ENCODE results near the gene CEBPE. TPM values are rescaled to one million over a fixed set of nuclear protein-coding genes. Genes with fewer than 3 reads are reported as not detected.
A peak's percentile ranks its signal among the peaks of the same experiment; 100 is the strongest.

The CEBPE gene
- total RNA-seq, 1 donor = not detected

- no peak for DNase-seq (ENCODE audit: low read depth)
- H3K4me3 ChIP-seq (ENCODE audit: low read depth, low read length) = peak overlapping the region; percentile 99
- TF ChIP-seq, protein P1, sequence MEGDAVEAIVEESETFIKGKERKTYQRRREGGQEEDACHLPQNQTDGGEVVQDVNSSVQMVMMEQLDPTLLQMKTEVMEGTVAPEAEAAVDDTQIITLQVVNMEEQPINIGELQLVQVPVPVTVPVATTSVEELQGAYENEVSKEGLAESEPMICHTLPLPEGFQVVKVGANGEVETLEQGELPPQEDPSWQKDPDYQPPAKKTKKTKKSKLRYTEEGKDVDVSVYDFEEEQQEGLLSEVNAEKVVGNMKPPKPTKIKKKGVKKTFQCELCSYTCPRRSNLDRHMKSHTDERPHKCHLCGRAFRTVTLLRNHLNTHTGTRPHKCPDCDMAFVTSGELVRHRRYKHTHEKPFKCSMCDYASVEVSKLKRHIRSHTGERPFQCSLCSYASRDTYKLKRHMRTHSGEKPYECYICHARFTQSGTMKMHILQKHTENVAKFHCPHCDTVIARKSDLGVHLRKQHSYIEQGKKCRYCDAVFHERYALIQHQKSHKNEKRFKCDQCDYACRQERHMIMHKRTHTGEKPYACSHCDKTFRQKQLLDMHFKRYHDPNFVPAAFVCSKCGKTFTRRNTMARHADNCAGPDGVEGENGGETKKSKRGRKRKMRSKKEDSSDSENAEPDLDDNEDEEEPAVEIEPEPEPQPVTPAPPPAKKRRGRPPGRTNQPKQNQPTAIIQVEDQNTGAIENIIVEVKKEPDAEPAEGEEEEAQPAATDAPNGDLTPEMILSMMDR (IDR thresholded peaks at IDR 0.05; ENCODE audit: insufficient read depth, low read length) = no peak
Measured at GRCh38 chr14:23093526-23093925, 25.5 kb downstream of the CEBPE start.

DNA sequence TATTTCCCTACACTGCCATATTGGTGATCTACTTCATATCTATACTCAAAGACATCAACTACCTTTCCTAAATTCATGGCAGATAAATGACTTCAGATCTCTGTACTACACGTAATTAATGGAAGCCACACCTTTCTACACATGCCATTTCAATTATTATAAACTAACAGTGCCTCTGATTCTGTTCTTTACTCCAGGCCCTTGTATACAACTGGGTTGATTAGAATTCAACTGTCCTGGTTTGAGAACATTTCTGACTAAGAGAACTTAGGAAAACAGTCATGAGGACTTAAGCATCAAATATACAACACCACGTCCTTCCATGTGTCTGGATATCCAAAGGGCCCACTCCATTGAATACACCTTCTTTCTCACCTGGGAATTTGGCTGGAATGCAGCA lies 26.0 kb downstream of the CEBPE start:
- H3K4me3 ChIP-seq (ENCODE audit: low read depth, low read length) = peak overlapping the region; percentile 99
- TF ChIP-seq, protein P1 (IDR thresholded peaks at IDR 0.05; ENCODE audit: insufficient read depth, low read length) = no peak
- no peak for DNase-seq (ENCODE audit: low read depth)

DNA sequence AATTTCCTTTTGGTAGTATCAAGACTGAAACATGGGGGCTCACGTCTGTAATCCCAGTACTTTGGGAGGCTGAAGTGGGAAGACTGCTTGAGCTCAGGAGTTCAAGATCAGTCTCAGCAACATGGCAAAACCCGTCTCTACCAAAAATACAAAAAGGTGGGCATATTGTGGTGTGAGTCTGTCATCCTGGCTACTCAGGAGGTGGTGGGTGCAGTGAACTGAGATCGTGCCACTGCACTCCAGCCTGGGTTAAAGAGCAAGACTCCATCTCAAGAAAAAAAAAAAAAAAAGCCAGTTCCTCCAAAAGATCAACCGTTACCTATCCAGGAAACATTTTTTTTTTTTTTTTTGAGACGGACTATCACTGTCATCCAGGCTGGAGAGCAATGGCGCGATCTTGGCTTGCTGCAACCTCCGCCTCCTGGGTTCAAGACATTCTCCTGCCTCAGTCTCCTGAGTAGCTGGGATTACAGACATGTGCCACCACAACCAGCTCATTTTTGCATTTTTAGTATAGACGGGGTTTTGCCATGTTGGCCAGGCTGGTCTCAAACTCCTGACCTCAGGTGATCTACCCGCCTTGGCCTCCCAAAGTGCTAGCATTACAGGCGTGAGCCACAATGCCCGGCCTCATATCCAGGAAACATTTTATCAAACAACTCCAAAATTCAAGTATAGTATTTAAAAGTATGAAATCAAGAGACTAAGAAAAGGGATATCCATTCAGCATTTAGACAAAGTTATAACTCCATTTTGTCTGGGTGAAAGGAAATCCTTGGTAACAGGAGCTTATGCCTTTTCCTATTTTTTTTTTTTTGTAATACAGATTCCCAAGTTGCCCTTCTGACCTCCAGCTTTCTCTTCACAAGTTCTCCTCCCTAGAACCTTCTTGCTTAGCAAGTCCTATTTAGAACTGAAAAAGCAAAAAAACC lies 27.5 kb downstream of the CEBPE start:
- TF ChIP-seq, protein P1 (IDR thresholded peaks at IDR 0.05; ENCODE audit: insufficient read depth, low read length) = no peak

GRCh38 chr14:23090254-23090636 lies 28.8 kb downstream of the CEBPE start:
- TF ChIP-seq, protein P1 (IDR thresholded peaks at IDR 0.05; ENCODE audit: insufficient read depth, low read length) = no peak
- DNase-seq (ENCODE audit: low read depth) = no peak
- no peak overlapping the region for H3K4me3 ChIP-seq (ENCODE audit: low read depth, low read length)

More for the DNA sequence above, 27.5 kb downstream of the CEBPE start:
- DNase-seq (ENCODE audit: low read depth) = no peak
- no peak overlapping the region for H3K4me3 ChIP-seq (ENCODE audit: low read depth, low read length)

DNA sequence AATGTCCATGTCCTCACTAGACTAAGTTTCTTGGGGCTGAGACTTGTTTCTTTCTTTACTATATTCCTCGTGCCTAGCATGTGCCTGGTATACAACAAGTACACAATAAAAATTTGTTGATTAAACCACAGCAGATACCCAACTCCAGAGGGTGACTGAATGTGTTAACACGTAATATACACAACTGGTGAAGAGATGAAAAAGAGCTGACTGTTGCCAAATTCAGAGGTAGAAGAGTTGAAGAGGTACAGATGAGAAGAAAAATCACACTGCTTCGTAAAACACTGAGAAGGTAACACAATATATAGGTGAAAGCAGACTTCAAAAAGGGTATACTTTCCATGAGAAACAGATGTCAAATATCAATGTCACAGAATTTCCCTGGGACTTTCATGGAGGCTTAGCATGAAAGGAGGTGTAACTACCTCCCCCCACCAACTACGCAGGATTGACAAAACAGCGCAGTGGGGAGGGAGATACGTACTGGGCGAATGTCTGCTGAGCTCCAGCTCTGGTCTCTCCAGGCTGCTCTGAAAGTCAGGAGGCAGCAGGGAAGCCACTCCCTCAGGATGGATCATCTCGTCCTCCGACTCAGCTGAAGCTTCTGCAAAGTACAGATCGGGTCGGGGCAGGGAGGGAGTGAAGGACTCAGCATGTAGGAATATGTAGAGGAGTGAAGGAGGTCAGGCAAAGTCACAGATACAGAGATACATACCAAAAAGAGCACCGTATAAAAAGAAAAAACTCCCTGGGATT lies 29.4 kb downstream of the CEBPE start:
- TF ChIP-seq, protein P1 (IDR thresholded peaks at IDR 0.05; ENCODE audit: insufficient read depth, low read length) = no peak
- no peak for DNase-seq (ENCODE audit: low read depth)

GRCh38 chr14:23086565-23086964 lies 32.5 kb downstream of the CEBPE start:
- TF ChIP-seq, protein P1 (IDR thresholded peaks at IDR 0.05; ENCODE audit: insufficient read depth, low read length) = no peak
- H3K4me3 ChIP-seq (ENCODE audit: low read depth, low read length) = no peak overlapping the region
- DNase-seq (ENCODE audit: low read depth) = no peak

More for the DNA sequence above, 29.4 kb downstream of the CEBPE start:
- no peak overlapping the region for H3K4me3 ChIP-seq (ENCODE audit: low read depth, low read length)
